ENCODE results near the gene IFIH1.

Gene IFIH1

GRCh38 chr2:162280654-162281053, 37.8 kb downstream of the IFIH1 start:
- no peak for ATAC-seq

GRCh38 chr2:162277381-162277780, 41.1 kb downstream of the IFIH1 start:
- ATAC-seq, result no peak
- TF ChIP-seq TSHZ2 (CRISPR knock-in tag; IDR thresholded peaks at IDR 0.05) (no peak), CSDC2 (CRISPR knock-in tag; IDR thresholded peaks at IDR 0.05) (no peak), PPARA (CRISPR knock-in tag; IDR thresholded peaks at IDR 0.05; ENCODE audit: borderline replicate concordance) (no peak), OSR1 (CRISPR knock-in tag; IDR thresholded peaks at IDR 0.05) (no peak), ZNF70 (CRISPR knock-in tag; IDR thresholded peaks at IDR 0.05) (no peak), ZFP30 (CRISPR knock-in tag; IDR thresholded peaks at IDR 0.05) (no peak), RARB (CRISPR knock-in tag; IDR thresholded peaks at IDR 0.05) (no peak), SNAI2 (CRISPR knock-in tag; IDR thresholded peaks at IDR 0.05) (no peak), ZNF565 (CRISPR knock-in tag; conservative IDR thresholded peaks at IDR 0.05; ENCODE audit: low read depth) (no peak), ARNTL (CRISPR knock-in tag; IDR thresholded peaks at IDR 0.05; ENCODE audit: borderline replicate concordance, low read depth) (no peak), GLIS3 (CRISPR knock-in tag; IDR thresholded peaks at IDR 0.05) (no peak), ESRRG (CRISPR knock-in tag; IDR thresholded peaks at IDR 0.05) (no peak), BACH2 (CRISPR knock-in tag; IDR thresholded peaks at IDR 0.05; ENCODE audit: borderline replicate concordance) (no peak), ZC3H10 (CRISPR knock-in tag; IDR thresholded peaks at IDR 0.05) (no peak)
- TF ChIP-seq, protein P1, sequence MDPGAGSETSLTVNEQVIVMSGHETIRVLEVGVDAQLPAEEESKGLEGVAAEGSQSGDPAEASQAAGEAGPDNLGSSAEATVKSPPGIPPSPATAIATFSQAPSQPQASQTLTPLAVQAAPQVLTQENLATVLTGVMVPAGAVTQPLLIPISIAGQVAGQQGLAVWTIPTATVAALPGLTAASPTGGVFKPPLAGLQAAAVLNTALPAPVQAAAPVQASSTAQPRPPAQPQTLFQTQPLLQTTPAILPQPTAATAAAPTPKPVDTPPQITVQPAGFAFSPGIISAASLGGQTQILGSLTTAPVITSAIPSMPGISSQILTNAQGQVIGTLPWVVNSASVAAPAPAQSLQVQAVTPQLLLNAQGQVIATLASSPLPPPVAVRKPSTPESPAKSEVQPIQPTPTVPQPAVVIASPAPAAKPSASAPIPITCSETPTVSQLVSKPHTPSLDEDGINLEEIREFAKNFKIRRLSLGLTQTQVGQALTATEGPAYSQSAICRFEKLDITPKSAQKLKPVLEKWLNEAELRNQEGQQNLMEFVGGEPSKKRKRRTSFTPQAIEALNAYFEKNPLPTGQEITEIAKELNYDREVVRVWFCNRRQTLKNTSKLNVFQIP (CRISPR knock-in tag; IDR thresholded peaks at IDR 0.05; ENCODE audit: borderline replicate concordance, low read depth), result no peak
- TF ChIP-seq, protein P2, sequence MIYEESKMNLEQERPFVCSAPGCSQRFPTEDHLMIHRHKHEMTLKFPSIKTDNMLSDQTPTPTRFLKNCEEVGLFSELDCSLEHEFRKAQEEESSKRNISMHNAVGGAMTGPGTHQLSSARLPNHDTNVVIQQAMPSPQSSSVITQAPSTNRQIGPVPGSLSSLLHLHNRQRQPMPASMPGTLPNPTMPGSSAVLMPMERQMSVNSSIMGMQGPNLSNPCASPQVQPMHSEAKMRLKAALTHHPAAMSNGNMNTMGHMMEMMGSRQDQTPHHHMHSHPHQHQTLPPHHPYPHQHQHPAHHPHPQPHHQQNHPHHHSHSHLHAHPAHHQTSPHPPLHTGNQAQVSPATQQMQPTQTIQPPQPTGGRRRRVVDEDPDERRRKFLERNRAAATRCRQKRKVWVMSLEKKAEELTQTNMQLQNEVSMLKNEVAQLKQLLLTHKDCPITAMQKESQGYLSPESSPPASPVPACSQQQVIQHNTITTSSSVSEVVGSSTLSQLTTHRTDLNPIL (CRISPR knock-in tag; IDR thresholded peaks at IDR 0.05; ENCODE audit: low read depth), result no peak

More at GRCh38 chr2:162280654-162281053, 37.8 kb downstream of the IFIH1 start:
- TF ChIP-seq ZC3H10 (CRISPR knock-in tag; IDR thresholded peaks at IDR 0.05) (no peak), ZNF565 (CRISPR knock-in tag; conservative IDR thresholded peaks at IDR 0.05; ENCODE audit: low read depth) (no peak), OSR1 (CRISPR knock-in tag; IDR thresholded peaks at IDR 0.05) (no peak), BACH2 (CRISPR knock-in tag; IDR thresholded peaks at IDR 0.05; ENCODE audit: borderline replicate concordance) (no peak), ESRRG (CRISPR knock-in tag; IDR thresholded peaks at IDR 0.05) (no peak), ZFP30 (CRISPR knock-in tag; IDR thresholded peaks at IDR 0.05) (no peak), SNAI2 (CRISPR knock-in tag; IDR thresholded peaks at IDR 0.05) (no peak), PPARA (CRISPR knock-in tag; IDR thresholded peaks at IDR 0.05; ENCODE audit: borderline replicate concordance) (no peak), TOX (CRISPR knock-in tag; IDR thresholded peaks at IDR 0.05; ENCODE audit: borderline replicate concordance) (no peak), ZNF8 (CRISPR knock-in tag; IDR thresholded peaks at IDR 0.05) (no peak), ZNF70 (CRISPR knock-in tag; IDR thresholded peaks at IDR 0.05) (no peak), TSHZ2 (CRISPR knock-in tag; IDR thresholded peaks at IDR 0.05) (no peak), ZFP3 (CRISPR knock-in tag; IDR thresholded peaks at IDR 0.05) (no peak), TCF4 (CRISPR knock-in tag; IDR thresholded peaks at IDR 0.05; ENCODE audit: borderline replicate concordance) (no peak)
- TF ChIP-seq, protein P2 (CRISPR knock-in tag; IDR thresholded peaks at IDR 0.05; ENCODE audit: low read depth), result no peak
- TF ChIP-seq, protein P1 (CRISPR knock-in tag; IDR thresholded peaks at IDR 0.05; ENCODE audit: borderline replicate concordance, low read depth), result no peak
- TF ChIP-seq, protein P3, sequence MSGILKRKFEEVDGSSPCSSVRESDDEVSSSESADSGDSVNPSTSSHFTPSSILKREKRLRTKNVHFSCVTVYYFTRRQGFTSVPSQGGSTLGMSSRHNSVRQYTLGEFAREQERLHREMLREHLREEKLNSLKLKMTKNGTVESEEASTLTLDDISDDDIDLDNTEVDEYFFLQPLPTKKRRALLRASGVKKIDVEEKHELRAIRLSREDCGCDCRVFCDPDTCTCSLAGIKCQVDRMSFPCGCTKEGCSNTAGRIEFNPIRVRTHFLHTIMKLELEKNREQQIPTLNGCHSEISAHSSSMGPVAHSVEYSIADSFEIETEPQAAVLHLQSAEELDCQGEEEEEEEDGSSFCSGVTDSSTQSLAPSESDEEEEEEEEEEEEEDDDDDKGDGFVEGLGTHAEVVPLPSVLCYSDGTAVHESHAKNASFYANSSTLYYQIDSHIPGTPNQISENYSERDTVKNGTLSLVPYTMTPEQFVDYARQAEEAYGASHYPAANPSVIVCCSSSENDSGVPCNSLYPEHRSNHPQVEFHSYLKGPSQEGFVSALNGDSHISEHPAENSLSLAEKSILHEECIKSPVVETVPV (CRISPR knock-in tag; IDR thresholded peaks at IDR 0.05), result no peak
